ENCODE measurements around the gene LOXL1. TPM values are rescaled to one million over a fixed set of nuclear protein-coding genes. Genes with fewer than 3 reads are reported as not detected.

The LOXL1 gene
- total and polyA plus RNA-seq, 5 experiments from 2014 or later, result 0.80 to 2.0 (median 1.3) TPM

DNA sequence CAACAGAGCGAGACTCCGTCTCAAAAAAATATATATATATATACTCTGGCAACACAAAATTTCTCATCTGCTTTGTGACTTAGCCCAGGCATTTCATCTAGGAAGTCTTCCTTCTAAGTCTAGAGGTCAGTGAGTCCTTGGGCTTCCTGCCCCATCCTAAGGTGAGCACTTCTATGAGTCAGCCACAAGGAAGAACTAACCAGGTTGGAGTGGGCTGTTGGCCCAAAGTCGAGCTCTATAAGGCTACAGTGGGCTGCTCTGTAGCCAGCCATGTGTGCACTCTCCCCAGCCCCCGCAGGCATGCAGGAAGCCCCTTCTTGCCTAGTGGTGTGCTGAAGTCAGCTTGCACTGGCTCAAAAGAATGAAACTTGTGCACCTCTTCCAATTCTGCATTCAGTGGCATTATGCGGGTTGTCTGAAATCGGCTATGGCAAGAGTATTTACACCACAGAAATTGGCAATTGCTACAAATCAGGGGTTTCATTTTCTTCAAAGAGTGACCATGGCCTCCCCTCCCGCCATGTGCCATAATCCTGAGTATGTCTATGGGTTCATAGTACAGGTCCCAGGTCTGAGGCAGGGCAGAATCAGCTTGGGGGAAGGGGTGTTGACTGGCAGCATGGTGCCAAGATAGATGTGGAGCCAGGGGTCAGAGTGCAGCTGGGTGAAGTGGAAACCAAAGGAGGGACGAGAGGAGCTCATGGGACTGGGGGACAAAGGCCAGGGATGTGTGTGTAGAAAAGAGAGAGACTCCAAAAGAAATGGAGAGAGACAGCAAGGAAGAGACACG is 22.0 kb upstream of the LOXL1 start:
- ATAC-seq (no peak), DNase-seq (peak in 1 of 10 donors; percentile 38)
- Mint-ChIP-seq H3K4me3 (no peak overlapping the region), H3K27ac (peak overlapping the region in 1 of 10 donors; percentile 35), H3K36me3 (peaks cover 0 to 17% (median 0%) of the 10 kb centered on the region in 3 donors), H3K27me3 (no peaks in the 10 kb centered on the region), H3K9me3 (no peaks in the 10 kb centered on the region), H3K4me1 (peaks cover 0 to 4% (median 1%) of the 10 kb centered on the region in 4 donors)
- POLR2A ChIA-PET, result no interaction called here

DNA sequence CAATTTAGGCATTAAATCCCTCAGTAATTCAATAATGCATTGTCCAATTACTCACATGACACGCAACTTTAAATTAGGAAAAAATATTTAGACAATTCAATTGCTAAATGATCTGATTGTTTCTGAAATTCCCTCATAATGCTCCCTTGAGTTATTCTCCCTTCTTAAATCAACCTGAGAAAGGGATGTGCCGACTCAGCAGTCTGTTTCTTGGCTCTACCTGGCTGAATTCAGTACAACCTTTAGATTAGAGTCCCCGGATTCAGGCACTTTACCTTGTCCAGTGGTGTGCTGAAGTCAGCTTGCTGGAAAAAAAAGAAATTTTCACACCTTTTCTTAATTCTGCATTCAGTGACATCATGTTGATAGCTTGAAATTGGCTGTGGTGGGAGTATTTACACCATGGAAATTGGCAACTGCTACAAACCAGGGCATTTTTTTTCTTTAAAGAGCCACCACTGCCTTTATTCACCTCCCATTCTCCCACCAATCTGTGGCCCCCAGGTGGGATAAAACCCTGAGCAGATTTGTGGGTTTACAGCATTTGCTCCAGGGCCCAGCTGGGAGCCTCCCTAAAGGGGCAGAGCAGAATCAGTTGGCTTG is 20.9 kb upstream of the LOXL1 start:
- Mint-ChIP-seq H3K36me3 (peaks cover 0 to 17% (median 0%) of the 10 kb centered on the region in 3 donors), H3K9me3 (no peaks in the 10 kb centered on the region), H3K27ac (no peak overlapping the region), H3K4me1 (peaks cover 0 to 4% (median 1%) of the 10 kb centered on the region in 4 donors), H3K27me3 (no peaks in the 10 kb centered on the region), H3K4me3 (no peak overlapping the region)
- ATAC-seq (no peak), DNase-seq (no peak)
- POLR2A ChIA-PET, result no interaction called here

DNA sequence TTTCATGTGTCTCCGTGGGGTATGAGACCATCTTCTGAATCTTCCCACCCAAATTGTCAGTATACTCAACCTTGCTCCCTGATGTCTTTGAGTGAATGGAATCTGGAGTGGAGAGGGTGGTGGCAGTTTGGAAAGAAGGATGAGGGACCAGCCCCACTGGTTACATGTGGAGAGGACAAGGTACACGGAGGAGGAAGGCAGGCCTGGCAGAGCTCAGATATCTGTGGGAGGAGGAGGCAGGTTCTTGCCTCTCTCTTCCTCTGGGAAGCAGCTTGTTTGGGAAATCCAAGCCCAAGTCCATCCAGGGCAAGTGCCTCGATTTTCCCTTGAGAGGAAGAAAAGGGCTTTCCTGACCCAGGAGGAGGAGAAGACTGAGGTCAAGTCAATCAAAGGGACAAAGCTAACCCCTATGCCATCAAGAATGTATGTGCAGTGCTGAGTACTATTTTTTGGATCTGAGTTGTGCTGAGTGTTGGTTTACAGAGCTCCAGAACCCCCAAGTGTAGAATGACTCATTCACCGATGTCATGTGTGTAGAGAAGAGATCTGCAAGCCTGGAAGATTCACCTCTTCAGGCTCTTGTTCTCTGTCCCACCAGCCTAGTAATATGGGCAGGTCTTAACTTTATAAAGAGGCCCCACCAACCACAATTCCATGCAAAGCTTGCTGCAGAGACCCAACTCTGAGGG is 19.8 kb upstream of the LOXL1 start:
- peaks cover 0 to 21% (median 0%) of the 10 kb centered on the region in 3 donors for H3K36me3 Mint-ChIP-seq
- POLR2A ChIA-PET, result interaction anchor here (1.1 kb wide), 1 partner anchor 21 kb away, joined by 3 read pairs; no protein-coding TSS in a partner anchor
- no peaks in the 10 kb centered on the region for H3K27me3 Mint-ChIP-seq
- peak overlapping the region in 1 of 10 donors; percentile 56 for H3K27ac Mint-ChIP-seq
- H3K4me3 Mint-ChIP-seq, result no peak overlapping the region
- peaks cover 0 to 4% (median 1%) of the 10 kb centered on the region in 4 donors for H3K4me1 Mint-ChIP-seq
- peak in 1 of 10 donors; percentile 34 for DNase-seq
- no peak for ATAC-seq
- no peaks in the 10 kb centered on the region for H3K9me3 Mint-ChIP-seq

- peak overlapping the region in 1 of 10 donors; percentile 65 for H3K27ac Mint-ChIP-seq
- peaks cover 0 to 25% (median 0%) of the 10 kb centered on the region in 3 donors for H3K36me3 Mint-ChIP-seq
- H3K27me3 Mint-ChIP-seq, result no peaks in the 10 kb centered on the region
- no peak overlapping the region for H3K4me3 Mint-ChIP-seq
- DNase-seq (no peak), ATAC-seq (no peak)
- POLR2A ChIA-PET, result interaction anchor here (0.6 to 1.1 kb wide), 2 partner anchors 18 to 21 kb away, joined by 3 read pairs; no protein-coding TSS in a partner anchor
- H3K4me1 Mint-ChIP-seq, result peaks cover 0 to 4% (median 1%) of the 10 kb centered on the region in 4 donors
- H3K9me3 Mint-ChIP-seq, result no peaks in the 10 kb centered on the region
These were observed 19.2 kb upstream of the LOXL1 start for GRCh38 chr15:73907035-73907408.

GRCh38 chr15:73908030-73908821 is 18.0 kb upstream of the LOXL1 start:
- no peaks in the 10 kb centered on the region for H3K27me3 Mint-ChIP-seq
- H3K4me3 Mint-ChIP-seq, result no peak overlapping the region
- H3K27ac Mint-ChIP-seq, result peak overlapping the region in 1 of 10 donors; percentile 81
- H3K4me1 Mint-ChIP-seq, result peaks cover 0 to 4% (median 0%) of the 10 kb centered on the region in 4 donors
- ATAC-seq (peak; percentile 96 to 99), DNase-seq (peak; percentile 35 to 79 (median 61))
- POLR2A ChIA-PET, result no interaction called here
- no peaks in the 10 kb centered on the region for H3K9me3 Mint-ChIP-seq
- H3K36me3 Mint-ChIP-seq, result peaks cover 0 to 25% (median 0%) of the 10 kb centered on the region in 3 donors

GRCh38 chr15:73908822-73909122 is 17.5 kb upstream of the LOXL1 start:
- no peaks in the 10 kb centered on the region for H3K27me3 Mint-ChIP-seq
- POLR2A ChIA-PET, result no interaction called here
- DNase-seq (peak in 1 of 10 donors; percentile 22), ATAC-seq (no peak)
- no peak overlapping the region for H3K27ac Mint-ChIP-seq
- peaks cover 0 to 4% (median 1%) of the 10 kb centered on the region in 4 donors for H3K4me1 Mint-ChIP-seq
- H3K4me3 Mint-ChIP-seq, result no peak overlapping the region
- H3K9me3 Mint-ChIP-seq, result no peaks in the 10 kb centered on the region
- peaks cover 0 to 25% (median 0%) of the 10 kb centered on the region in 3 donors for H3K36me3 Mint-ChIP-seq

- POLR2A ChIA-PET, result no interaction called here
- Mint-ChIP-seq H3K4me3 (no peak overlapping the region), H3K27me3 (no peaks in the 10 kb centered on the region), H3K36me3 (peaks cover 0 to 25% (median 0%) of the 10 kb centered on the region in 3 donors), H3K4me1 (peaks cover 2 to 12% (median 7%) of the 10 kb centered on the region in 4 donors), H3K27ac (no peak overlapping the region), H3K9me3 (no peaks in the 10 kb centered on the region)
- DNase-seq (no peak), ATAC-seq (no peak)
These were observed 16.6 kb upstream of the LOXL1 start for GRCh38 chr15:73909651-73910050.

GRCh38 chr15:73910522-73911303 is 15.5 kb upstream of the LOXL1 start:
- Mint-ChIP-seq H3K9me3 (no peaks in the 10 kb centered on the region), H3K27ac (peak overlapping the region in 1 of 10 donors; percentile 9), H3K36me3 (peaks cover 0 to 30% (median under 1%) of the 10 kb centered on the region in 3 donors), H3K27me3 (no peaks in the 10 kb centered on the region), H3K4me3 (no peak overlapping the region), H3K4me1 (peaks cover 2 to 15% (median 8%) of the 10 kb centered on the region in 4 donors)
- POLR2A ChIA-PET, result no interaction called here
- DNase-seq (peak in 1 of 10 donors; percentile 30), ATAC-seq (no peak)

GRCh38 chr15:73912030-73912596 is 14.1 kb upstream of the LOXL1 start:
- Mint-ChIP-seq H3K27ac (no peak overlapping the region), H3K4me3 (no peak overlapping the region), H3K27me3 (no peaks in the 10 kb centered on the region), H3K36me3 (peaks cover 0 to 33% (median 12%) of the 10 kb centered on the region in 3 donors), H3K9me3 (peaks cover 0 to 8% (median 0%) of the 10 kb centered on the region in 9 donors), H3K4me1 (peaks cover 2 to 15% (median 8%) of the 10 kb centered on the region in 4 donors)
- DNase-seq (no peak), ATAC-seq (no peak)
- POLR2A ChIA-PET, result no interaction called here

GRCh38 chr15:73914145-73914544 is 12.1 kb upstream of the LOXL1 start:
- no peak for DNase-seq
- no peak for ATAC-seq

GRCh38 chr15:73915082-73915481 is 11.2 kb upstream of the LOXL1 start:
- POLR2A ChIA-PET, result no interaction called here
- peaks cover 2 to 12% (median 9%) of the 10 kb centered on the region in 4 donors for H3K4me1 Mint-ChIP-seq
- peak overlapping the region in 1 of 10 donors; percentile 61 for H3K27ac Mint-ChIP-seq
- H3K9me3 Mint-ChIP-seq, result peaks cover 0 to 23% (median 14%) of the 10 kb centered on the region in 9 donors
- no peak overlapping the region for H3K4me3 Mint-ChIP-seq
- ATAC-seq (no peak), DNase-seq (no peak)
- H3K36me3 Mint-ChIP-seq, result peaks cover 17 to 52% (median 40%) of the 10 kb centered on the region in 3 donors
- H3K27me3 Mint-ChIP-seq, result no peaks in the 10 kb centered on the region

More at GRCh38 chr15:73914145-73914544, 12.1 kb upstream of the LOXL1 start:
- no peak overlapping the region for H3K4me3 Mint-ChIP-seq
- H3K36me3 Mint-ChIP-seq, result peaks cover 16 to 45% (median 33%) of the 10 kb centered on the region in 3 donors
- POLR2A ChIA-PET, result no interaction called here
- no peaks in the 10 kb centered on the region for H3K27me3 Mint-ChIP-seq
- H3K27ac Mint-ChIP-seq, result no peak overlapping the region
- peaks cover 0 to 23% (median 14%) of the 10 kb centered on the region in 9 donors for H3K9me3 Mint-ChIP-seq
- H3K4me1 Mint-ChIP-seq, result peaks cover 2 to 11% (median 8%) of the 10 kb centered on the region in 4 donors
